KOPT-K1 (cell line): Measurements from ENCODE around the gene SPINK2.

Experiments used
- H3K27ac ChIP-seq: fragments of 200-600 bp; sonication (generic); 2 replicates; pipeline ENCODE4 v1.5.1; 2016; ENCODE audit warnings: antibody characterized with exemption, mild to moderate bottlenecking, low read depth, low read length; ENCODE audit not compliant: poor library complexity, severe bottlenecking
- H3K36me3 ChIP-seq: fragments of 200-600 bp; sonication (generic); 2 replicates; pipeline ENCODE4 v1.5.1; 2017; ENCODE audit warnings: antibody characterized with exemption, mild to moderate bottlenecking, low read length, moderate library complexity; ENCODE audit not compliant: insufficient read depth
- H3K9me3 ChIP-seq: fragments of 200-600 bp; sonication (generic); 2 replicates; pipeline ENCODE4 v1.5.1; 2017; ENCODE audit warnings: antibody characterized with exemption, low read length, mild to moderate bottlenecking; ENCODE audit not compliant: insufficient read depth, poor library complexity, severe bottlenecking

Gene SPINK2, protein sequence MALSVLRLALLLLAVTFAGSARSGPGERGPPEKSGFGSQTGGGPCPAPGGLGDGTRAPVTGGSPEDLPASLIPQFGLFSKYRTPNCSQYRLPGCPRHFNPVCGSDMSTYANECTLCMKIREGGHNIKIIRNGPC

GRCh38 chr4:56821381-56822243, at the start of gene SPINK2:
TSS of gene SPINK2 (minus strand) at chr4:56821701. CDS start at chr4:56821662, 39 bp downstream.
- Histone ChIP-seq H3K36me3 (no peaks in the 10 kb centered on the region), H3K27ac (no peak within 1 kb of the TSS), H3K9me3 (no peaks in the 10 kb centered on the region)

DNA sequence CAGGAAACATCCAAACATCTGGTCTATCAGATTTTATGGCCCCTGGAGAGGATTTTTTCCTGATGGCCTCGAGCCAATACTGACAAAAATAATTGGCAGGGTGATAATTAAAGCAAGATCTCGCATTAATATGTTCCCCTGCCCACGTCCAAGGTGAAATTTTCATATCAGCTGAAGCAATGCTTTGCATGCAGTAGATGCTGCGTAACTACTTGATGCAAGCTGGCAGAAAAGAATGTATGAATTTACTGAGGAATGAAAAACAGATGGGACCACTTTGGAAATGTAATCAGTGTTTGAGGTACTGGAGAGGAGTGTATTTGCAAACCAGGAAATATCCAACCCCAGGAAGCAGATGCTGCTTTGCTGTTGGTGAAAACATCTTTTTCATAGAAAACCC, 49.4 kb upstream of the SPINK2 start:
- Histone ChIP-seq H3K36me3 (no peaks in the 10 kb centered on the region), H3K27ac (no peak overlapping the region), H3K9me3 (no peaks in the 10 kb centered on the region)

DNA sequence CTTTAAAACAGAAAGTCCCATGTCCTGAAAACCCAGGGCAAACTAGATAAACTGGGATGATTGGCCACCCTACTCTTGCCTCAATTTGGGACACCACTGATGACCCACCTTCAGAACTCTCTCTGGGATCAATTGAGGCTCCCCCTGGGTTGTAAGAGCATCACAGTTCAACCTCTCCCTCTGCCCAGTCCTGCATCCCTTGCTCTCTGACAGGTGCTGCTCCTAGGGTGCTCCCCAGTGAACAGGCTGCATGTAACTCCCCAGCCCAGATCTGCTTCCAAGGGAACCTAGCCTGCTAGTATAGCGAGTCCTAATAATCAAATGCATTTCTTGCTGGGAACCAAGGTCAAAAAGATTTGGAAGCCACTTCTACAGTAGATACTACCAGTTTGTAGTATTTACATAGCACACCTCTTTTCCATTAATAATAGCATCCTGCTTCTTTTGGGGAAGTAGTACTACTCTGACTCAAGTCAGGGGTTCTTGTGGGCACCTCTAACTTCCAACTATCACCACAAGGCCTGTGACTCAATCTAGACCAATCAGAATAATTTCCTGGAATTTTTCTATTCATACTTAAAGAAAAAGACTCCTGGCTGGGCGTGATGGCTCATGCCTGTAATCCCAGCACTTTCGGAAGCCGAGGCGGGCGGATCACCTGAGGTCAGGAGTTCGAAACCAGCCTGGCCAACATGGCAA, 42.1 kb upstream of the SPINK2 start:
- Histone ChIP-seq H3K9me3 (no peaks in the 10 kb centered on the region), H3K27ac (no peak overlapping the region), H3K36me3 (no peaks in the 10 kb centered on the region)

DNA sequence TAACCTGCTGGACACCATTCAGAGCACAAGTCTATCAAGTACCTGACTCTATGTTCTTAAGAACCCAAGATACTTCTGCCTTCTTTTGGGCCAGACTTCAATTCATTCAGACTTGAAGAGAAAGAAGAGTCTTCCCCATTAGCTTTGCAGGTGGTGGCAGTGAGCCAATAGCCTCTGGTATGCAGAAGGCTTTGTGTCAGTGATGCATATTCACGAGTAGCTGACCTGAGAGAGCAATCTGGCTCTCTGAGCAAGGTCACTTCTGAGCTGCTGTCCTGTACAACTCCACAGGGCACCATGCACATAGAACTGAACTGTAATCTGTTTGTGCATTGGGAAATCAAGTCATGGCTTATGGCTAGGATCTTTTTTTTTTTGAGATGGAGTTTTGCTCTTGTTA, 39.9 kb upstream of the SPINK2 start:
- Histone ChIP-seq H3K36me3 (no peaks in the 10 kb centered on the region), H3K9me3 (no peaks in the 10 kb centered on the region), H3K27ac (no peak overlapping the region)

- Histone ChIP-seq H3K27ac (no peak overlapping the region), H3K36me3 (no peaks in the 10 kb centered on the region), H3K9me3 (no peaks in the 10 kb centered on the region)
Measured at GRCh38 chr4:56860781-56861180, 39.3 kb upstream of the SPINK2 start.

DNA sequence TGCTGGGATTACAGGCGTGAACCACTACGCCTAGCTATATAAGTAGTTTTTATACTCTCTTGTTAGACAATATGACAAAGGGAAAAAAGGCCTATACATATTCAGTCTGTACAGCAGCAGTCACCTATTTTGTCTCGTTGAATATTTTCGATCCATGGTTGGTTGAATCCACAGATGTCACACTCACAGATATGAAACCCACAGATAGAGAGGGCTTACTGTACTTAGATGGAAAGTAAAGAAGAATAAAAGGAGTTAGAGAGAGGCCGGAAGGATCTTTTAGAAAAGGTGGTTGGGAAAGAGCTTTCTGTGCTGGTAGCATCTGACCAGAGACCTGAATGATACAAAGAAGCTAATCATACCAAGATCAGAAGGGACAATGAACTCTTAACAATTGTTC, 38.3 kb upstream of the SPINK2 start:
- Histone ChIP-seq H3K9me3 (no peaks in the 10 kb centered on the region), H3K27ac (no peak overlapping the region), H3K36me3 (no peaks in the 10 kb centered on the region)

- Histone ChIP-seq H3K36me3 (no peaks in the 10 kb centered on the region), H3K9me3 (no peaks in the 10 kb centered on the region), H3K27ac (no peak overlapping the region)
Measured at GRCh38 chr4:56857601-56858309, 36.3 kb upstream of the SPINK2 start.

- H3K27ac ChIP-seq, result no peak overlapping the region
- H3K36me3 ChIP-seq, result no peaks in the 10 kb centered on the region
- no peaks in the 10 kb centered on the region for H3K9me3 ChIP-seq
Measured at GRCh38 chr4:56856656-56857055, 35.2 kb upstream of the SPINK2 start.

GRCh38 chr4:56850910-56851309, 29.4 kb upstream of the SPINK2 start:
- H3K27ac ChIP-seq, result no peak overlapping the region
- H3K36me3 ChIP-seq, result no peaks in the 10 kb centered on the region
- no peaks in the 10 kb centered on the region for H3K9me3 ChIP-seq

- no peak overlapping the region for H3K27ac ChIP-seq
- H3K9me3 ChIP-seq, result no peaks in the 10 kb centered on the region
- H3K36me3 ChIP-seq, result no peaks in the 10 kb centered on the region
Measured at GRCh38 chr4:56844802-56845580, 23.5 kb upstream of the SPINK2 start.

DNA sequence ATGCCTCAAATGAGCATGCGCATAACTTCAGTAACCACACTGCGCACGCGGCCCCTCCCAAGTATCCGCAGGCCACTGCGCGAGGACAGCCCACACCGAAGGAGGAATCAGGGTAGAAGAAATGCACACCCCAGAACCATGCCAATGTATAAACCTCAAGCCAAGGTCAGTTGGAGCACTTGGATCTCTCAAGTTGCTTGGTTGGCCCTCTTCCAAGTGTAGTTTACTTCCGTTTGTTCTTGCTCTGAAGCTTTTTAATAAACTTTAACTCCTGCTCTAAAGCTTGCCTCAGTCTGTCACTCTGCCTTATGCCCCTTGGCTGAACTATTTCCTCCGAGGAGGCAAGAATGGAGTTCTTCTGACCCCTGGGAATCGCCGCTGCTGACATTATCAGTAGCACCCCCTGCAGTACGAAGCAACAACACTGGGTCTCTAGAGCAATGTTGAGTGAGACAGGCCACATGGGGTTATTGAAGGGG, 22.0 kb upstream of the SPINK2 start:
- Histone ChIP-seq H3K36me3 (no peaks in the 10 kb centered on the region), H3K27ac (no peak overlapping the region), H3K9me3 (no peaks in the 10 kb centered on the region)

GRCh38 chr4:56840559-56840958, 19.1 kb upstream of the SPINK2 start:
- Histone ChIP-seq H3K9me3 (no peaks in the 10 kb centered on the region), H3K27ac (no peak overlapping the region), H3K36me3 (no peaks in the 10 kb centered on the region)

- no peak overlapping the region for H3K27ac ChIP-seq
- H3K9me3 ChIP-seq, result peaks cover 8% of the 10 kb centered on the region
- H3K36me3 ChIP-seq, result no peaks in the 10 kb centered on the region
Measured at GRCh38 chr4:56828784-56829535, 7.5 kb upstream of the SPINK2 start.
